ENCODE results near the gene PIGN.

The PIGN gene

DNA sequence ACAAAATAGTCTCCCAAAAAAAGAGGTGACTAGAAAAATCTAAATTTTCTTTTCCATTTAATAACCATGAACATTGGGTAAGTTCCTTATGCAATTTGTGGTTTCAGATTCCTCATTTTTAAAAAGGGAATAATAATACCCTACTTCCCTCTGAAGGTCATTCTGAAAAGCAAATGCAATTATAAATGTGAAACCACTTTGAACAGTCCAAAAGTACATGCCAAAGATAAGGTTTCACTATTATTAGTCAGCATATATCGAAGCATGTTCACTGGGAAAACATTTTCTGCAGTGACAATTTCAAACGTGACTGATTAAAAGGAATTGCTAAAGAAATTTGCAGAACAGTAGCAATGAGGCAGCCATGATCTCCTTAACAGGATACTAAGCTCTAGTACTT, 193.9 kb downstream of the PIGN start:
- DNase-seq (ENCODE audit: insufficient read length) = no peak
- TF ChIP-seq POLR2AphosphoS5 (IDR thresholded peaks at IDR 0.05; ENCODE audit: low read depth, low read length) (no peak), POLR2A (IDR thresholded peaks at IDR 0.05; ENCODE audit: low read depth, low read length) (no peak), TAF1 (IDR thresholded peaks at IDR 0.05; ENCODE audit: borderline replicate concordance, low read depth, low read length) (no peak)
- no peak for FAIRE-seq

DNA sequence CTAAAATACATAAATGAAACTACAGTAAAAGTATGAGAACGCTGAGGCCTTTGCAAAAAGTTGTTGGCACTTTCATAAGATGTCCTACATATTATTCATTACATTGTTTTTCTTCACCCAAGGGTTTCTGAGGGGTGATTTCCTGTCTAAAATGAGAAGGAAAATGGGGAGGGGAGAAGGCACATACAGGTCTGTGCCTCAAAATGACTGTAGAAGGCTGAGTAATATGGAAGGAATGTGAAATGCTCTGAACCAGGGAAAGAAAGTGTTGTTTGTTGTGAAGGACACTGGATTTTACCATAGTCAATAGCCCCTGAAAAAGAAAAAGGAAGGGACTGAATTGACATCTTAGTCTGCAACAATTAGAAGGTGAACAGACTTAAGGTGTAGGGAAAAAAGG, 194.6 kb downstream of the PIGN start:
- FAIRE-seq = no peak
- TF ChIP-seq TAF1 (IDR thresholded peaks at IDR 0.05; ENCODE audit: borderline replicate concordance, low read depth, low read length) (no peak), POLR2A (IDR thresholded peaks at IDR 0.05; ENCODE audit: low read depth, low read length) (no peak), POLR2AphosphoS5 (IDR thresholded peaks at IDR 0.05; ENCODE audit: low read depth, low read length) (no peak)
- DNase-seq (ENCODE audit: insufficient read length) = no peak

DNA sequence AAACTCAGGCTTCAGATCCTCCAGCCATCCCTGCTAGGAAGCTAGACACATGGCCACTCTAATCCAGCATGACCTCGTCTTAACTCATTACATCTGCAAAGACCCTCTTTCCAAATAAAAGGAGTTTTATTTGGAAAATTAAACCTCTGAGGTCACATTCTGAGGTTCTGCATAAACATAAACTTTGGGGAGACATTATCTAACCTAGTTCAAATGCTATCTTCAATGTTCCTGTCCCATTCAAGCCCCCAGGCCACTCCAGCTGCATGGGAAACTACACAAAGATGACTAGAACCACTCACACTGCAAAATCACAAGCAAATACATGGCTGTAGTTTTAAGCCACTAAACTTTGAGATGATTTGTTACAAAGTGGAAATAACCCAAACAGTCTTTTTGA, 195.0 kb downstream of the PIGN start:
- TF ChIP-seq TAF1 (IDR thresholded peaks at IDR 0.05; ENCODE audit: borderline replicate concordance, low read depth, low read length) (no peak), POLR2AphosphoS5 (IDR thresholded peaks at IDR 0.05; ENCODE audit: low read depth, low read length) (no peak), POLR2A (IDR thresholded peaks at IDR 0.05; ENCODE audit: low read depth, low read length) (no peak)
- DNase-seq (ENCODE audit: insufficient read length) = no peak
- no peak for FAIRE-seq

DNA sequence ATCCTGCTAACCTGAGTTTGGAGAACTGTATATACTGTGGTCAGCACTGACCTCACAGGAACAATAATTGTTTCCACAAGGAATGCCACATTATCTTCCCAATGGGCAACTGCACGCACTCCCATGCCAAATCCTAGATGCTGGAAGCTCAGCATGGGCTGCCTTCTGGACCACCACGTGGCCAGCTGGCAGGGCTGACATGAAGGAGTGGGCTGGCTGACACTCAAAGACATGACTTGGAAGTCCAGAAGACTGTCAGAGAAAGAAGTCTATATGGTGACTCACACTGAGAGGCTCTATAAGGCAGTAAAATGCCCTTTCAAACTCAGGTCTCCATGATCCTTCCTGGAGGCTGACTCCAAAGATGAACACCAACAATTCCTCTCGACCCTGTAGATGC, 195.7 kb downstream of the PIGN start:
- DNase-seq (ENCODE audit: insufficient read length) (no peak), FAIRE-seq (no peak)
- TF ChIP-seq POLR2AphosphoS5 (IDR thresholded peaks at IDR 0.05; ENCODE audit: low read depth, low read length) = no peak

Data from GM12892 (cell line).